Measurements from ENCODE around the gene NLGN1. TPM values are rescaled to one million over a fixed set of nuclear protein-coding genes. Genes with fewer than 3 reads are reported as not detected.
"Not testable (repeated sequence)": the region's sequence is repeated elsewhere in the genome, so short reads cannot be mapped to it uniquely, and the experiment has no call there.

NLGN1 gene
- total and polyA plus RNA-seq, 2 of the 13 experiments (the other 11 are each of a cell fraction or from before 2014, with no cell fraction given), result not detected

- no CpG with 5 or more reads among the region's 5 CpGs for WGBS (ENCODE audit: low lambda C conversion rate)
- intact Hi-C loops (cut with micrococcal nuclease; ENCODE audit: unreplicated experiment); ATAC-seq; H3K4me3 ChIP-seq (replicated peaks in 1 of 3; ENCODE audit: insufficient read depth in 1 of 3, low read depth in 2 of 3, low read length in 3 of 3); FAIRE-seq; CTCF ChIA-PET (ENCODE audit: low intra/inter-chr PET ratio, low total read pairs); H2AFZ ChIP-seq (ENCODE audit: low read length); DNase-seq (ENCODE audit: low spot score); H3K27me3 ChIP-seq (ENCODE audit: control insufficient read depth in 1 of 2, insufficient read depth in 2 of 2, low read length in 2 of 2); H3K4me1 ChIP-seq (ENCODE audit: insufficient read depth, low read length); H3K9me3 ChIP-seq (ENCODE audit: low read length); H4K20me1 ChIP-seq (ENCODE audit: insufficient read depth, low read length); H3K36me3 ChIP-seq (replicated peaks in 1 of 2; ENCODE audit: control insufficient read depth in 1 of 2, insufficient read depth in 2 of 2, low read length in 2 of 2); in situ Hi-C loops (cut with HindIII; ENCODE audit: extremely low pct_ligation_motif_present, low pct_unique_long_range_greater_than_20kb); H3K27ac ChIP-seq (ENCODE audit: extremely low read length, insufficient read depth, low read length); H3K9ac ChIP-seq (ENCODE audit: insufficient read depth, low read depth, low read length); POLR2A ChIA-PET; H3K79me2 ChIP-seq (ENCODE audit: insufficient read depth, low read length); BruUV-seq (replicated peaks); H3K4me2 ChIP-seq (ENCODE audit: low read depth, low read length): not testable (repeated sequence)
Observed at GRCh38 chr3:173381936-173382335, 15.6 kb upstream of the NLGN1 start.

- FAIRE-seq (no peak), DNase-seq (ENCODE audit: low spot score) (no peak), ATAC-seq (no peak)
- no peak overlapping the region for H3K9ac ChIP-seq (ENCODE audit: insufficient read depth, low read depth, low read length)
- H4K20me1 ChIP-seq (ENCODE audit: insufficient read depth, low read length), result no peaks in the 10 kb centered on the region
- intact Hi-C loops (cut with micrococcal nuclease; ENCODE audit: unreplicated experiment), result no loop called here
- no peak overlapping the region for H2AFZ ChIP-seq (ENCODE audit: low read length)
- no peaks in the 10 kb centered on the region for H3K4me1 ChIP-seq (ENCODE audit: insufficient read depth, low read length)
- H3K4me3 ChIP-seq (replicated peaks in 1 of 3; ENCODE audit: insufficient read depth in 1 of 3, low read depth in 2 of 3, low read length in 3 of 3), result no peak overlapping the region
- in situ Hi-C loops (cut with HindIII; ENCODE audit: extremely low pct_ligation_motif_present, low pct_unique_long_range_greater_than_20kb), result no loop called here
- H3K27ac ChIP-seq (ENCODE audit: extremely low read length, insufficient read depth, low read length), result no peak overlapping the region
- 30% methylated on average over 10 of the region's 10 CpGs for WGBS (ENCODE audit: low lambda C conversion rate)
- CTCF ChIA-PET (ENCODE audit: low intra/inter-chr PET ratio, low total read pairs), result no interaction called here
- peaks cover 0 to 21% of the 10 kb centered on the region in 2 experiments; a peak in 2 of 5 replicates for H3K27me3 ChIP-seq (ENCODE audit: control insufficient read depth in 1 of 2, insufficient read depth in 2 of 2, low read length in 2 of 2)
- no peaks in the 10 kb centered on the region for H3K36me3 ChIP-seq (replicated peaks in 1 of 2; ENCODE audit: control insufficient read depth in 1 of 2, insufficient read depth in 2 of 2, low read length in 2 of 2)
- no peaks in the 10 kb centered on the region for H3K9me3 ChIP-seq (ENCODE audit: low read length)
- POLR2A ChIA-PET, result no interaction called here
- BruUV-seq (replicated peaks), result no TSS peak
- TF ChIP-seq KLF9 (CRISPR knock-in tag; IDR thresholded peaks at IDR 0.05; ENCODE audit: low read depth), result no peak
- no peak for TF ChIP-seq ZUFSP (CRISPR knock-in tag; IDR thresholded peaks at IDR 0.05; ENCODE audit: borderline replicate concordance)
- no peak for TF ChIP-seq ZNF256 (CRISPR knock-in tag; conservative IDR thresholded peaks at IDR 0.05)
- no peak for TF ChIP-seq IRF1 (CRISPR knock-in tag; IDR thresholded peaks at IDR 0.05; ENCODE audit: low read depth)
- no peaks in the 10 kb centered on the region for H3K79me2 ChIP-seq (ENCODE audit: insufficient read depth, low read length)
- no peak overlapping the region for H3K4me2 ChIP-seq (ENCODE audit: low read depth, low read length)
Observed at GRCh38 chr3:173395073-173395411, 2.5 kb upstream of the NLGN1 start.
